Prostate gland (tissue), 2 donors: ENCODE results near the gene CTIF.

Source experiments
- POLR2AphosphoS5 ChIP-seq: sonication (generic); formaldehyde crosslinking; IDR thresholded peaks from one replicate; pipeline ENCODE4 v1.6.1; 2017; ENCODE audit warnings: antibody characterized with exemption
- TF ChIP-seq, protein P1 (sequence below), 4 experiments: fragments of 200-600 bp in 2 of 4; fragments of 450-650 bp in 2 of 4; sonication (generic) in 2 of 4; IDR thresholded peaks; 1 replicate in 3 of 4; 2 replicates in 1 of 4; pipeline ENCODE4 v1.5.1; 2016 to 2019; ENCODE audit warnings: antibody characterized with exemption in 4 of 4, mild to moderate bottlenecking in 2 of 4, moderate library complexity in 2 of 4

DNA sequence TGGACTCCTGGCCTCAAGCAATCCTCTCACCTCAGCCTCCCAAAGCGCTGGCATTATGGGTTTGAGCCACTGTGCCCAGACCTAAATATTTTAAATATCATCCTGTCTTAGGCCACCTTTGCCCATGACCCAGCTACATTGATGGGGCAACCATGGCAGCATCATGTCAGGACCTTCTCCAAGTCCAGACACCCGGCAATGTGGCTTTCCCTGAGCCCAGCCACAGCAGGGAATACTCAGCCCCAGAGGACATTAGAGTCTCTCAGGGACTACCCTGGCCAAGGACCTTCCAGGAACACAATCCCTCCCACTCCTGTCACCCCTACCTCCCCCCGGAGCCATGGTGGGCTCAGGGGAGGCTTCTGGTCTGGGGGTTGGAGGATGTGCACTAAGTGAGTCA is 339.1 kb downstream of the CTIF start:
- TF ChIP-seq, protein P1, sequence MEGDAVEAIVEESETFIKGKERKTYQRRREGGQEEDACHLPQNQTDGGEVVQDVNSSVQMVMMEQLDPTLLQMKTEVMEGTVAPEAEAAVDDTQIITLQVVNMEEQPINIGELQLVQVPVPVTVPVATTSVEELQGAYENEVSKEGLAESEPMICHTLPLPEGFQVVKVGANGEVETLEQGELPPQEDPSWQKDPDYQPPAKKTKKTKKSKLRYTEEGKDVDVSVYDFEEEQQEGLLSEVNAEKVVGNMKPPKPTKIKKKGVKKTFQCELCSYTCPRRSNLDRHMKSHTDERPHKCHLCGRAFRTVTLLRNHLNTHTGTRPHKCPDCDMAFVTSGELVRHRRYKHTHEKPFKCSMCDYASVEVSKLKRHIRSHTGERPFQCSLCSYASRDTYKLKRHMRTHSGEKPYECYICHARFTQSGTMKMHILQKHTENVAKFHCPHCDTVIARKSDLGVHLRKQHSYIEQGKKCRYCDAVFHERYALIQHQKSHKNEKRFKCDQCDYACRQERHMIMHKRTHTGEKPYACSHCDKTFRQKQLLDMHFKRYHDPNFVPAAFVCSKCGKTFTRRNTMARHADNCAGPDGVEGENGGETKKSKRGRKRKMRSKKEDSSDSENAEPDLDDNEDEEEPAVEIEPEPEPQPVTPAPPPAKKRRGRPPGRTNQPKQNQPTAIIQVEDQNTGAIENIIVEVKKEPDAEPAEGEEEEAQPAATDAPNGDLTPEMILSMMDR (IDR thresholded peaks at IDR 0.05), result no peak
- TF ChIP-seq POLR2AphosphoS5, result no peak
